Measurements from ENCODE around the gene DUOXA2.
"Not testable (repeated sequence)": the region's sequence is repeated elsewhere in the genome, so short reads cannot be mapped to it uniquely, and the experiment has no call there.

The DUOXA2 gene

DNA sequence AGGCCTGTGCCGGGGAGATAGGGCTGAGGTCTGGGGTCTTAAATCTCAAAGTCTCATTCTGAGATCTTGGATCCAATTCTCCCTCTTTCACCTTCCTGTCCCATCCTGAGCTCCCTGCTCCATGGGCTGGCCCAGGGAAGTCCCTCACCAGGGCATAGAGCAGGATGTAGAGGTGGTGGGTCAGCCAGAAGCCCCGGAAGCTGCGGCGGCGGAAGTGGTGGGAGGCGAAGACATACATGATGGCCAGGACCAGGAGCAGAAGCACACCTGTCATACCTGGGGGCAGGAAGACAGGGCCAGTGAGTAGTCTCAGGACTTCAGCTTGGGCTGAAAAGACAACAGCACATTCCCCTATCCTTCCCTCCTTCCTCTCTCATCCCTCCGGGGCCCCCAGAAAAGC lies 16.7 kb upstream of the DUOXA2 start:
- no peak for DNase-seq

DNA sequence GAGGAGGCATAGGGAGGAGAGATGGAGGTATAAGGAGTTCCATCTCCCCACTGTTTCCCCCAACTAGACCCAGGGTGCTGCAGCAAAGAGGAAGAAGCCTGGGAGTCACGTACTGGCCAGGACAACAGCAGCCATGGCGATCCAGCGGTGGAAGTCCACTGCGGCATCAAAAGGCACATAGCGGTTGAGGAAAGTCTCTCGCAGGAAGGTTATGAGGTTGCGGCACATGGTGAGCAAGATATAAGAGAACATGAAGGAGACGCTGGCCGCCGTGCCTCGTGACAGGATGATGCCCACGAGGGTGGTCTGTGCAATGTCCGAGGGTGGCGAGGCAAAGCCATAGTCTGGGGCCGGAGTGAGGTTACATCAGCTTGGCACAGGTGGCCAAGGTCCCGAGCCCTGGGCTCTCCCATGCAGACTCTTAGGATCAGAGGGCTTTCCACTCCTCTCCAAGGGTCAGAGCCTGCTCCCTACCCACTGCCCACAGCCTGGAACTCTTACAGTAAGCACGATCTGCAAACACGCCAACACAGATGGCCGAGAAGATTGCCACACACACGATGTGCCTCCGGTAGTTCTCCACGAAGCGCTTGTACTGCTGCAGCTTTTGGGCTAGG lies 14.5 kb upstream of the DUOXA2 start:
- no peak for DNase-seq

DNA sequence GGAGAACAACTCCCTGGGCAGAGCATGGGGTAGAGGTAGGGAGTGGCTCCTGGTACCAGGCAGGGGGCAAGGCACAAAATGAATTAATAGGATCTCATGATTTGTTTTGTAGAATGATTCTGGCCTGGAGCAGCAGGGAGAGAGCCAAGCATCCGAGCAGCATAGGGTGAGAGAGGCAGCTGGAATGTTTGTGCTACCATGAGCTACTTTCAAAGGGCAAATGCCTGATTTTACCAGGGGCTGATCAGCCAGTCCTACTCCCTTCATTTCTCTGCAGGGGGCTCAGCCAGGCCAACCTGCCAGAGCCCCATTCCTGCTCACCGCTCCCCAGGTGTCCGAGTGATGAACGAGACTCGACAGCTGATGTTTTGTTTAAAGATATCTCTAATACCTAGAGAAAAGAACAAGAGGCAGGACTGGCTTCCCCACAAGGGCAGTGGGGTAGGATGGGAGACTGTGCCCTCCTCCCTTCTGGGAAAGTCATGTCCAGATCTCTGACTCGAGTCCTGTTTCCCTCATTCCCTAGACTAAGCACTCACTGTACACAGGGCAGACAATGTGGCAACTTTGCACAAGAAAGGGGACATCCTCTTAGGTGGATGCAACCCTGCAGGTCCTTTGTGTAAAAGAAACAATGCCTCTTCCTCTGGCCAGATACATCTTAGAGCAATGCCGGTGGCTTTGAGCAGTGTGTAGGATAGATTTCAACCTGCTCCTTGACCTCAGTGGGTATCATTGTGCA lies 13.1 kb upstream of the DUOXA2 start:
- no peak for DNase-seq

DNA sequence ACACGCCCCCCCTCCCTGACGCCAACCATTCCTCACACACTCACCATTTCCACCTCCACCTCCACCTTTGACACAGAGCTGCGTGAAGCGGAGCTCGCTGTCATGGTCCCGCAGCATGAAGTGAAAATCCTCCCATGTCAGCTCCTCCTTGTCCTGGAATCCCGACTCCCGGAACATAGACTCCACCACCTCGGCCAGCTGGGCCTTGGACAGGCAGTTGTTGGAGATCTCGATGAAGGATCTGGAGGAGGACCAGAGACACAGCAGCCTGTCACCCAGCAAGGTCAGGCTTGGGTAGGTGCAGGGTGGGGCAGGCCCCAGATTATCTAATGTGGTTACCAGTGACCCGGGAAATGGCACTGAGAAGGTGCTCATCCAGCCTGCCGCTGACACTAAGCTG lies 12.4 kb upstream of the DUOXA2 start:
- DNase-seq, result no peak

DNA sequence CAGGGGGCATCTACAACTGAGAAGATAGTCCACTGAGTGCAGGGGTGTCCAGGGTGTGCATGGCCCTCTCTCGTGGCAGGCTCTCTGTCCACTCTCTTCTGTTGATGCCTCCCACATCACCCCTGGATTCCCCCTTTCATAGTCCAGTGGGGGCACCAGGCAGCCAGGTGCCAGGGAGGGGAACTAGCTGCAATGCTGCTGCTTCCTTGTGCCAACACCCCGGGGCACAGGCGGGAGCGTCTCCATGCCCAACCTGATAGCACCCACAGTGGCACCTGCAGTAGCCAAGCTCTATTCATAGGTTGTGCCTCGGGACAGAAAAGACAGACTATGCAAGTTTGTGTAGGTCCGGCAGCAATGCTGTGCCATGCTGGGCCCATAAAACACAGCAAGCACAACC lies 11.9 kb upstream of the DUOXA2 start:
- DNase-seq, result no peak

DNA sequence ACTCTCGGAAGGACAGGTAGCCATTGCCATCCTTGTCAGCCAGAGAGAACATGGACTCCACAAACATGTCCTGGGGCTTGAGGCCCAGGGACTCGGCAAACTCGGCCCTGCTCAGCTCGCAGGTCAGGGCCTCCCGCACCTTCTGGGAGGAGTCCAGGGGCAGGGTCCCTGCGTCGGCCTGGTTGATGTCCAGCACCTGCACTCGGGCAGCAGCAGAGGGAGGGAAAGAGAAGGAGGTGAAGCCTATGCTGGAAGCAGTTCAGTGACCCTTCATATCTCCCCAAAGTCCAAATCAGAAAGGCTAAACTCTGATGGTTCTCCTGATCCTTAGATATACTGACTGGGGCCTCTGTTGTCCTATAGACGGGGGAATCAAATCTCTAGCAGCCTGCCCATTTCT lies 10.0 kb upstream of the DUOXA2 start:
- DNase-seq, result not testable (repeated sequence)

DNA sequence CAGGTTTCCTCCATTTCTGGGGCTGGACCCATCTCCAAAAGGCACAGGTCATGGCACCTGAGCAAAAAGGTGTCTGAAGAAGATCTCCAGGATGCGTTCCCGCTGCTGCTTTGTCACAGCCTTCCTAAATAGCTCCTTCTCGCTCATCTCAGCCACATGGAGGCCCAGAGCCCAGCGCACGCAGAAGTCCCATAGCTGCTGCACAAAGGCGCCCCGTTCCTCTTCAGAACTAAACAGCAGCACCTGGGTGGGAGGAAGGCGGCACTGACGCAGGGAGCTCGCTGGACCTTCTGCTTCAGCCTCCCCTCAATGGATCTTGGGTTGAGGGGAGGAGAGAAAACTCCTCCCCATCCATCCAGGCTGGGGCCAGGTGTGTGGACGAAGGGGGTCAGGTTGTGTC lies 8.5 kb upstream of the DUOXA2 start:
- no peak for DNase-seq

DNA sequence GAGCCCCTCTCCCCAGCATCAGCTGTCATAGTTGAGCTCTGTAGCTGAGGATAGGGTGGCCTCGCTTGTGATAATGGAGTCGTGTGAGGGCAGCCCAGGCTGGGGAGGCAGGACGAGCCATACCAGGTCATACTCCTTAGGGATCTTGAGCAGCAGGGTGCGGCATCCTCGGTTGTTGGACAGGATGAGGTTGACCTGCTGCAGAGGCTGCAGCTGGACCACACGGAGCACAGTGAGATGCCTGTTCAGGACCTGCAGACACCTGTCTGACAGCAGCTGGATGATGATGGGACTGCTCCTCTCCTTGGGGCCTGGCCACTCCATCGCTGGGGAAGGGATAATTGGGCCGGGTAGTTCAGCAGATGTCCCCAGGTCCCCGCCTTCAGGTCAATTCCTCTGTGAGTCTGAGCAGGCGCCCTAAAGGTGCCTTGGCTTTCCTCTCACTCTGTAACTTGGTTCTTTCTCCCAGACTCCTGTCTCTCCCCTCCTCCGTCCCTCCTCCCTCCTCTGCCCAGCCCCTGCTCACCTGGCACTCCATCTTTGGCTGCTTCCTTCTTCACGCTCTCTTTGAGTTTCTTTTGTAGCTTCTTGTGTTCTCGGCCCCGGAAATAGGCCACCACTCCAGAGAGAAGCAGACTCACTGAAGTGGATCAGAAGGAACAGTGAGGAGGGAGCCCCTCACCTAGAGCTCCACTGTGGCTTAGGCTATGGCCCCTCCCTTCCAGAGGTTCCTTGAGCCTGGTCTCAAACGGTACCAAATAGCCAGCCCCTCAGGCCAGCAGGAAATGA lies 7.9 kb upstream of the DUOXA2 start:
- DNase-seq, result no peak

DNA sequence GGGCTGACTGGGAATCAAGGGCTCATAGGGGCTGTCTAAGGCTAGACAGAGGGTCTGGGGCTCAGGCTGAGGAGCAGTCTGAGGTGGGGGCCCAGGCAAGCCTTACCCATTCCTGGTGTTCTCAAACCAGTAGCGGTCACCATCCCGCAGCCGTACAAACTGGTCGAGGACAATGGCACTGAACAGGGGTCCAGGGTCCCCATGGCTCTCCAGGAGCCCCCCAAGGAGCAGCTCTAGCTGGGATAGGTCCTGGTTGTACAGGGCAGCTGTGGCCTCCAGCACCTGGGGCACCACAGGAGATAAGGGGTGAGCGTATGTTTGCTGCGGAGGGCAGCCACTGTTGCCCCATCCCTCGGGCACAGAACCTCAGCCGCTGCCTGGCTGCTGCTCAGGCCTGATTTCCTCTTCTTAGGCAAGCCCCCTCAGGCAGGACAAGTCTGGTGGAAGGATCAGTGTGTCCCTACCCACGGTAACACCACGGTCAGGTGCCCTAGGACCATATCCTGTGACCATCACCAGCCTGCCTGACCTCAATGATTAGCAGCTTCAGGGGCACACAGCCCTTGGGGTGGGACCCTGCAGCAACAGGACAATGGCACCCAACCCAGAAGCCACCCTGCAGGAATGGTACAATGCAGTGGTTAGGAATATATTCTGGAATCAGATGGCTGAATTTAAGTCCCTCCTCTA lies 6.0 kb upstream of the DUOXA2 start:
- DNase-seq, result no peak

DNA sequence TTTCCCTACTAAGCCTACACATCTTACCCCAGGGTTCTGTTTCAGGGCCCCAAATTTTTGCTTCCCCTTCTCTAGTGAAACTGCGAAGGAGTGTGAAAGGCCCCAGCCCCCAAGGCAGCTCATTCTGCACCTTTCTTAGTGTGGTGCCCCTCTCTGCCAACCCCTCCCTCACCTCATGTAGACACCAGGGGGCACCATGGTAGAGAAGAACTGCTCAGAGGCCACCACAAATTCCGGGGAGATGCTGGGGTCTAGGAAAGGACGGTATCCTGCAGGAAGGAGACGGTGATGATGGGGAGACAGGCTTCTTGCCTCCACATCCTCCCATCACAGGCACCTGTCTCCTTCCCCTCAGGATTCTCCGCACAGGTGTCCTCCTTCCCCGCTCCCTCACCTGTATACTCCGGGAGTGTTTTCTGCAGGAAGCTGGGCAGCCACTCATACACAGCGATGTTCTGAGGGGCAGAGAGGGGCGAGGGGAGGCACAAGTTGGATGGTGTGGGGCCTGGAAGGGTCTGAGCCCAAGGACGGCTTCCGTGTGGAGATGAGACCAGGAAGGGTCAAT lies 3.8 kb upstream of the DUOXA2 start:
- no peak for DNase-seq

DNA sequence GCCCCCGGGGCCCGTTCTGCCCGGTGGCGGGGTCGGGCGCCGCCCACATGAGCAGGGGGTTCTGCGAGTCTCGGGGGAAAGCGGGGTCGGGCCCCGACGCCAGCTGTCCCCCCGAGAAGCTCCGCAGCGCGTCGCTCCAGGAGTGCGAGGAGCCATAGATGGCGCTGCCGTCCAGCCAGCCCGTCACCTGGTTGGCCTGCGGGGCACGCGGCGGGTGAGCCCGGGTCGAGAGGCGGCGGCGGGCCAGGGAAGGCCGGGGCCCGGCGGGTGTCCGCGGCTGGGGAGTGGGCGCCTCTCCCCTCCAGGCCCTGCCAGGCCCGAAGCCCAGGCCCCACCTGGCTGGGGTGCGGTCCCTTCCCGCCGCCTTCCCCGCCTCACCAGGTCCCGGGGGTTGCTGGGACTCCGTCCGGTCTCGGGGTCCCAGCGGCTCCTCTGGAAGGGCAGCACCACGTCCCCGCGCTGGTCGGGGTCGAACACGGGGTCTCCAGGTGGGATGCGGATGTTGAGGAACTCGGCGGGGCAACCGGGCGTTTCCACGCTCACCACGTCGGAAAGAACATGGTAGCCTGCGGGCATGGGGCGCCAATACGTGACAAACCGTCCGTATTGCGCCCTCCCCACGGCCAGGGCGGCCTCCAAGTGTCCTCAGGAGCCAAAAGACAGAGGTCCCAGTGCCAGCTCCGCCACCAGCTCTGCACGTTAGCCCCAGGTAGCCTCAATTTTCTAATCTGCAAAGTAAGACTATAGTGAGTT lies 2.6 kb upstream of the DUOXA2 start:
- DNase-seq, result no peak

DNA sequence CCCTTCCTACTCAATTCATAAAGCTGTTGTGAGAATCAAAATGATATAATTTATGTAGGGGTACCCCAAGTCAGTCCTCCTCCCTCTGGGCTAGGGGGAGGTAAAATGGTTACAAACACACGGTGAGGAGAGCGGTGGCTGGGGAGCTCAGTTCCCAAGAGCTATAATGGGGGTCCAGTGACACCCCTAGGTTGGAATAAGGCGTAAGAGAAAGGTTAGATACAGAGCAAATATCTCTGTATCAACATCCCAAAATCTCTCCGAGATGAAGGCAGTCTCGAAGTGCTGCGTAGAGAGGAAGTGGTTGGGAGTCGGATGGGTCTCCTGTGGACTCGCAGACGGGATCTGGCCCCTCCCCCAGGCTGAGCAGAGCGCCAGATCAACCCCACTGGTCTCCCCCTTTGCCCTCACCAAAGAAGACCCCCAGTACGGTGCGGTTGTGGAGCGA lies 2.0 kb upstream of the DUOXA2 start:
- DNase-seq, result no peak

DNA sequence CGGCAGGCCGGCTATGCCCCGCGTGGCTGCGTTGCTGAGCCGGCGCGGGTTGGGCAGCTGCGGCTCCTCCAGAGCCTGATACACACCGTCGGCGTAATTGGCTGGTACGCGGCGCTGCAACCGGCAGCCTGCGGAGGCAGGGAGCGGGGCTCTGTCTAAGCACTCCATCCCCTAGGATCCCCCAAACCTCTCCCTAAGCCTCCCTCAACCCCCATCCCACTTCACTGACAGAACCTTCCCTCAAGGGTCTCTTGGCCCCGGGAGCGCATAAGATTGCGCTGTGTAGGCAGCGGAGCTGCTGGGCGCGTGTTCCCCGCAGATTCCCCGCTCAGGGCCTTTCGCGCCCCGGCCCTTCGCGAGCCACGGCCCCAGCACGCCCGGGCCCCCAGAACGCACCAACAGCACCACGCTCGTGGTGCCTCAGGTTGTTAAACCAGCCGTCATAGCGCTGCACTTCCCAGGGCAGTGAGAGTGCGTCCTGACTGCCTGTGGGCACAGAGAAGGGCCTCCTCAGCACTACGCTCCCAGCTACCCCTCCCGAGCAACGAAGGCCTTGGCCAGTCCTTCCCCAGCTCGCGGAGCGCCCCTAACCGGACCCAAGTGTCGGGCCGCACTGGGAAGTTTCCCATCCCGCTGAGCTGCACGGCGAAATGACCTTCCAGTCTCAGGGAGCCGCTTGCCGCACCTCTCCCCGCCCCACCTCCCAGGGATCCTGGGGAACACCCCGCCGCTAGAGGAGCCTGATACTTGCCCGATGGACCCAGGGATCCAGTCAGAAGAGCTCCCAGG lies 1.3 kb upstream of the DUOXA2 start:
- DNase-seq, result no peak

DNA sequence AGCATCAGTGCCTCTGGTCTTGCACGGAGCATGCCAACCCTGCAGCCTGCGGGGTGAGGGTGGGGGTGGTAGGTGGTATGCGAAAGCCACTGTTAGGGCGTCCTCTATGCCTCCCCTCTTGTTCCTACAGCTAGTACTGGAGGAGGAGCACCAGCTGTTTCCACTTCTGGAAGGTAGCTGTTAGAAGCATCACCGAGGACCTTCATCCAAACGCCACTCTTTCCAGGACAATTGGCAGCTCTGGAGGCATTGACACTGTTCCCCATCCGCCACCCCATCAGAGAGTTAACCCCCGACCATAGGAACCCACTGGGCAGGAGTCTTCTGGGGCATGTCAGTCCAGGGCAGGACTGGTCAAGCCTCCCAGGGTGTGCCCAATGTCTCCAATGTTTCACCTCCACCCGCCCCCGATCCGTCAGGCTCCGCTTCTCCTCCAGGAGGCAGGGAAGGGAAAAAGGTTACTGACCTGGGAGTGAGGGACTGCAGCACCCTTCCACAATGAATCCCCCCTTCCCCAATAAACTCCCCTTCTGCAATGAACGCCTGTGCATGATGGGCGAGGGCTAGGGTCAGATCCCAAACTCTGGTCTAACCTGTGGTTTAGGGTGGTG lies 641 bp upstream of the DUOXA2 start:
- no peak for DNase-seq

DNA sequence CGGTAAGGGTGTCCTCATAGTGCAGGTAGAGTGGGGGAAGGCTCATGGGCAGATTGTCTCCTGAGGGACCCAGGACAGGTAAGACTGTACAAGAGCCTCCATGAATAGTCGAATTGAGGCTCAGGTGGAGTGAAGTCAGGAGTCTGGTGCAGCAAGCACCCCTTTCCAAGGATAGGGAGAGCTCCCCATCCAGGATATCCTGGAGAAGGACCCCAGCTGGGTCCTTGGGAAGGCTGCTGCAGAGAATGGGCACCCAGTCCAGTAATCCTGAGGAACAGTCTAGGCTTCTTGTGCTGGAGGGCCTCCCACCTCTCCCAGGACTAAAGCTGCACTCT lies 592 bp downstream of the DUOXA2 start:
- DNase-seq, result no peak

DNA sequence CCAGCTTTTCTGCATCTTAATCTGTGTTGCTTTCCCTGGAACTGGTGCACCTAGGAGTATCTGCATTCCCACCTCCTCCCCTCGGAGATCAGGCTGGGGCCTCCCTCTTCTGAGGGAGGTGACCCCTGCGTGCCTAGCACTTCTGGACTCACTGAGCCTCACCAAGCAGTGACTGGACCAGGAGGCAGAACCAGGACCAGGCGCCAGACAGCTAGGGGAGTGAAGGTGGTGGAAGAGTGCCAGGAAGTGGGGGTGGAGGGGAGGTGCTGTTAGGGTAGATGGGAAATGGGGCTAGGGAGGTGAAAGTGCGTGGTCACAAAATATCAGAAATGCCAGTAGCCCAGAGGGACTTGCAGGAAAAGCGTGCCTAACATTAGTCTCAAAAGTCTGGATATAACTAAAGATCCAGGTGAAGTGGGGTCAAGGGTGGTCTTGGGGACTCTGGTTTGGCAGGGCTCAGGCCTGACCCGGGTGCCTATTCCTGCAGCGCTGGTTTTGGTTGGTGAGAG lies 1.2 kb downstream of the DUOXA2 start:
- no peak for DNase-seq

DNA sequence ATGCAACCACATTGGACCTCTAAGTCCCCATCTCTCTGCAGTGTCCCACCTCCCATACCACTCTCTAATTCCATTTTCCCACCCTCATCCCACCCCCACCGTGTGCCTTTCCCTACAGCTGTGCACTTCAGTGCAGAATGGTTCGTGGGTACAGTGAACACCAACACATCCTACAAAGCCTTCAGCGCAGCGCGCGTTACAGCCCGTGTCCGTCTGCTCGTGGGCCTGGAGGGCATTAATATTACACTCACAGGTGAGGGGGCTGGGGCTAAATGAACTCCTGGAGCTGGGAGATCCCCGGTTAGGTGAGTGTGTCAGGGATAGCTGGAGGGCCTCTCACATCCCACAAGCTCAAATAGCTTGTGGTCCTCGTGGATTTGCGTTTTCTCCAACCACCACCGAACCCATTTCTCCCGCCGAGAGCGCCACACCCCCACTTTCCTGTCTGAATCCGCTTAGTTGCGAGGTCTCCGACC lies 1.9 kb downstream of the DUOXA2 start:
- DNase-seq, result no peak

DNA sequence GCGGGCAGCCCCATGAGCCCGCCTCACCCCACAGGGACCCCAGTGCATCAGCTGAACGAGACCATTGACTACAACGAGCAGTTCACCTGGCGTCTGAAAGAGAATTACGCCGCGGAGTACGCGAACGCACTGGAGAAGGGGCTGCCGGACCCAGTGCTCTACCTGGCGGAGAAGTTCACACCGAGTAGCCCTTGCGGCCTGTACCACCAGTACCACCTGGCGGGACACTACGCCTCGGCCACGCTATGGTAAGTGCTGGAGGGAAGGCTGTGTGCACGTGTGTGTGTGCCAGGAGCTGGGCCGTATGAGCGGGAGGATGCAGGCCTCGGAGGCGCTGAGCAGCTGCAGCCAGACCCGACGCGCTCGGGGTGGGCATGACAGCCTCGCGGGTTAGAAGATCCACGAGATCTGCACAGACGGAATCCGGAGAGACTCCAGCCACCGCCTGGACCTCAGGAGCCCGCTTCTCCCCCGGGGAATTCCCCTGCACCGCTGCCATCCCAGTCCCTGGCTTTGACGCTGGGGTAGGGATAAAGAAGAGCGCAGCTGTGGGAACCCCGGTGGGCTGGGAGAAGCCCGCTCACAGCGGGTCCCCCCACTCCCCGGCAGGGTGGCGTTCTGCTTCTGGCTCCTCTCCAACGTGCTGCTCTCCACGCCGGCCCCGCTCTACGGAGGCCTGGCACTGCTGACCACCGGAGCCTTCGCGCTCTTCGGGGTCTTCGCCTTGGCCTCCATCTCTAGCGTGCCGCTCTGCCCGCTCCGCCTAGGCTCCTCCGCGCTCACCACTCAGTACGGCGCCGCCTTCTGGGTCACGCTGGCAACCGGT lies 2.6 kb downstream of the DUOXA2 start:
- DNase-seq, result no peak

DNA sequence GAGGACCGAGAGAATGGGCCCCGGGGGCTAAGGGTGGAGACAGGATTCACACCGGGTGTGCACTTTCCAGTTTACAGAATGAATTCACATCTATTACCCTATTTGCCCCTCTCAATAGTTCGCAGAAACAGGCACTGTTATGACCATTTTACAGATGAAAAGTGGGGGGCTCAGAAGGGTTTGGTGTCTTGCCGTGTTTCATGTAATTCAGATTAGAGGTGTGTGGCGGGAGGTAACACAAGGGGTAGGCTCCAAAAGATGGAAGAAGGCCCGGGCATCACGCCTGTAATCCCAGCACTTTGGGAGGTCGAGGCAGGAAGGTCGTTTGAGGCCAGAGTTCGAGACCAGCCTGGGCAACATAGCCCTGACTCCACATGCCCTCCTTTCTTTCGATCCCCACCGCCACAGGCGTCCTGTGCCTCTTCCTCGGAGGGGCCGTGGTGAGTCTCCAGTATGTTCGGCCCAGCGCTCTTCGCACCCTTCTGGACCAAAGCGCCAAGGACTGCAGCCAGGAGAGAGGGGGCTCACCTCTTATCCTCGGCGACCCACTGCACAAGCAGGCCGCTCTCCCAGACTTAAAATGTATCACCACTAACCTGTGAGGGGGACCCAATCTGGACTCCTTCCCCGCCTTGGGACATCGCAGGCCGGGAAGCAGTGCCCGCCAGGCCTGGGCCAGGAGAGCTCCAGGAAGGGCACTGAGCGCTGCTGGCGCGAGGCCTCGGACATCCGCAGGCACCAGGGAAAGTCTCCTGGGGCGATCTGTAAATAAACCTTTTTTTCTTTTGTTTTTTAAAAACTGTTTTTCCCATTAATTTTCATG lies 3.4 kb downstream of the DUOXA2 start:
- DNase-seq, result no peak
